ENCODE measurements around the gene HOXD1. TPM values are rescaled to one million over a fixed set of nuclear protein-coding genes. Genes with fewer than 3 reads are reported as not detected.

HOXD1 gene
- total RNA-seq, 4 donors from 2014 or later = 0.20 TPM; not detected in 3

- Histone ChIP-seq H3K4me1 (peaks cover 4 to 5% of the 10 kb centered on the region in 2 donors), H3K36me3 (no peaks in the 10 kb centered on the region), H3K27ac (no peak overlapping the region), H3K9me3 (no peaks in the 10 kb centered on the region), H3K4me3 (peak overlapping the region in 1 of 4 donors; percentile 51), H3K27me3 (peaks cover 47 to 82% (median 73%) of the 10 kb centered on the region in 3 donors)
- TF ChIP-seq CTCF (IDR thresholded peaks at IDR 0.05 in 4 of 5, conservative IDR thresholded peaks at IDR 0.05 in 1 of 5) (no peak), POLR2A (IDR thresholded peaks at IDR 0.05) (no peak)
- intact Hi-C loops (cut with DNase I; ENCODE audit: low total_unique reads) (no loop called here), in situ Hi-C loops (cut with MboI; ENCODE audit: low sequenced_read_pairs in 4 of 4) (no loop called here)
- ATAC-seq (no peak), DNase-seq (no peak)
These were observed 29.4 kb upstream of the HOXD1 start for GRCh38 chr2:176158855-176159662.

GRCh38 chr2:176159663-176160250, 28.7 kb upstream of the HOXD1 start:
- Histone ChIP-seq H3K27me3 (peaks cover 54 to 89% (median 80%) of the 10 kb centered on the region in 3 donors), H3K9me3 (no peaks in the 10 kb centered on the region), H3K4me1 (peaks cover 4 to 5% of the 10 kb centered on the region in 2 donors), H3K27ac (no peak overlapping the region), H3K4me3 (peak overlapping the region in 3 of 4 donors; percentile 14 to 51 (median 25)), H3K36me3 (no peaks in the 10 kb centered on the region)
- ATAC-seq (no peak), DNase-seq (no peak)
- TF ChIP-seq CTCF (IDR thresholded peaks at IDR 0.05 in 4 of 5, conservative IDR thresholded peaks at IDR 0.05 in 1 of 5) (no peak), POLR2A (IDR thresholded peaks at IDR 0.05) (no peak)
- in situ Hi-C loops (cut with MboI; ENCODE audit: low sequenced_read_pairs in 4 of 4) (no loop called here), intact Hi-C loops (cut with DNase I; ENCODE audit: low total_unique reads) (no loop called here)

GRCh38 chr2:176160251-176160985, 28.1 kb upstream of the HOXD1 start:
- ATAC-seq = no peak

More at GRCh38 chr2:176160251-176160985, 28.1 kb upstream of the HOXD1 start:
- Histone ChIP-seq H3K36me3 (no peaks in the 10 kb centered on the region), H3K27me3 (peaks cover 55 to 91% (median 86%) of the 10 kb centered on the region in 3 donors), H3K4me1 (peaks cover 4 to 5% of the 10 kb centered on the region in 2 donors), H3K9me3 (no peaks in the 10 kb centered on the region), H3K27ac (no peak overlapping the region), H3K4me3 (peak overlapping the region in 3 of 4 donors; percentile 14 to 51 (median 25))
- no peak for DNase-seq
- no peak for TF ChIP-seq POLR2A (IDR thresholded peaks at IDR 0.05)
- no peak for TF ChIP-seq CTCF (IDR thresholded peaks at IDR 0.05 in 4 of 5, conservative IDR thresholded peaks at IDR 0.05 in 1 of 5)
- in situ Hi-C loops (cut with MboI; ENCODE audit: low sequenced_read_pairs in 4 of 4) = no loop called here
- intact Hi-C loops (cut with DNase I; ENCODE audit: low total_unique reads) = no loop called here

Measured in gastrocnemius medialis (tissue), 4 donors.